SKM-1 (cell line): Measurements from ENCODE around the gene SYNRG.
A peak's percentile ranks its signal among the peaks of the same experiment; 100 is the strongest.

Source experiments
- DNase-seq: peaks from one replicate; lab custom pipeline; 2025; ENCODE audit not compliant: unreplicated experiment; lab: John Stamatoyannopoulos, UW

Gene SYNRG

DNA sequence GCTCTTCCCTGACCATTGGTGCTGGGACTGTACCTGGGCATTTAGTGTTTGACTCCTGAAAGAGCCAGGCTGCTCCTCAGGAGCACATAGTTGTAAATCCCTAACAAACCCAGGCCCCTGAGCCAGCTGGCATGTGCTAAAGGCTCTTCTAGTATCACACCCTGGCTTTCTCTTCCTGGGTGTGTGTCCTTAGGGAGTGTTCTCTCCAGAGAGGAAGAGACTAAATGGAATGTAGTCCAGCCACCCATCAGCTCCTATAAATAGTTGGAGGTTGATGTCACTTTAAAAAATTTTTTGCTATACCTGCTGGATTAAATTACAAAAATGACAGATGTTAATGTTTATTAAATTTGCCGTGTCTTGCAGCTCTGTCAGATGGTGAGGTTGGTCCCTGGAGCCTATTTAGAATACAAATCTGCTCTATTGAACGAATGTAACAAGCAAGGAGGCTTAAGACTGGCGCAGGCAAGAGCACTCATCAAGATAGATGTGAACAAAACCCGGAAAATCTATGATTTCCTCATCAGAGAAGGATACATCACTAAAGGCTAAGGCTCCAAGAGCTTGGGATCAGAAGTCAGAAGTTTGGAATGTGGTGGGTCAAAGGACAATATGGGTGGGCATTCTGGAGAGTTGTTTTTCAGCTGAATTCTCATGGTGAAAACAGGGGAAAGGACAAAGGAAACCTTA is 132.6 kb downstream of the SYNRG start:
- DNase-seq, result no peak

DNA sequence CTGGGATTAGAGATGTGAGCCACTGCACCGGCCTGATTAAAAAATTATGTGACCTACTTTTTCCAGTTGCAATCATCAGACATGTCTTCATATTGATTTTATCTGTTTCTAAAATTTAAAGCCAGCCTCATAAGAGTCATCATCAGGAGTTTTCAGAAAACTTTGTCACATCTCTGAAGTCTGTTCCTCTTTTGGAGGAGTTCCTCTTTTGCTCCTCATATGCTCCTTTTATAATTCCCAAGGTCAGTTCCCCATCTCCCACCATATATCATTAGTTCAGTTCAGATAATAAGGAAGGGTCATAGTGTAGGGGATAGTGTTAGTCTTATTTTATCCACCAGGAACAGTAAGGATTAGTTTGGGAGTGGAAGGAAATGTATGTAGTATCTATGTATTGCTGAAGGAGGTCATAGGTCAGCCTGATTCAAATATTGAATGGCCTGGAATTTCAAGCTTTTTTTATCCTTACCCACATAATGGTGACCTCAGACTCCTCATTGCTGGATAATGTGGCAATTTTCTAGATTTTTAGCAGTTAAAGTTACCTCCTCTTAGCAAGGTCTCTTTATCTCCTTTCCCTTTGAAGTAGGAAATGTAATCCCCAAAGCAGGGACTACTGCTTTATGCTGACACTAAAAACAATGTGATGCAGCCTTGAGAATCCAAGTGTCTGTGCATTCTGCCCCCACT is 133.3 kb downstream of the SYNRG start:
- peak; percentile 64 for DNase-seq

DNA sequence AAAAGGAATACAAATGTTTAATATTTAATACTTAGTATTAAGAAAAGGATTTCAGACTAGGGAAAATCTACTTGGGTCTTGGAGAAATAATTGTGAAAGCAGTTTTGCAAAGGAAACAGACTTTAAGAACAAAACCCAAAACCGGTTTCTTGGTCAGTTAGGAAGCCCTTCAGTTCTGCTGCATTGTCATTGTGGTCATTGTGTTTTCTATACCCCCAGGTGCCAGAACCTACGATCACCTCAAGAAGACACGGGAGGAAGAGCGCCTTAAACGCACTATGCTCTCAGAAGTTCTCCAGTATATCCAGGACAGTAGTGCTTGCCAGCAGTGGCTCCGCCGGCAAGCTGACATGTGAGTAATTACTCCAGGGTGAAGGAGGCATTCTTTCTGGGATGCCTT is 139.0 kb downstream of the SYNRG start:
- no peak for DNase-seq

GRCh38 chr17:37466471-37466870 is 142.7 kb downstream of the SYNRG start:
- DNase-seq, result no peak

- no peak for DNase-seq
Observed at GRCh38 chr17:37465069-37465616, 144.1 kb downstream of the SYNRG start.
